Measurements from ENCODE around the gene ANKRD23.

- TF ChIP-seq CTCF (conservative IDR thresholded peaks at IDR 0.05) (no peak), ZFX (IDR thresholded peaks at IDR 0.05) (no peak)
Measured at GRCh38 chr2:96801786-96802595, 41.8 kb downstream of the ANKRD23 start.
